Testis (tissue), 2 donors: ENCODE results near the gene DAZL.

Experiments
- POLR2A ChIP-seq: fragments of 450-650 bp; IDR thresholded peaks from one replicate; pipeline ENCODE4 v1.6.1; 2017; ENCODE audit warnings: antibody characterized with exemption, mild to moderate bottlenecking, moderate library complexity
- TF ChIP-seq, protein P1 (sequence below), 3 experiments: fragments of 450-650 bp in 2 of 3; fragments of 200-600 bp in 1 of 3; sonication (generic) in 1 of 3; IDR thresholded peaks; one replicate each; pipeline ENCODE4 v1.5.1; 2016 to 2019; ENCODE audit warnings: antibody characterized with exemption in 3 of 3, mild to moderate bottlenecking in 2 of 3, moderate library complexity in 1 of 3

DNA sequence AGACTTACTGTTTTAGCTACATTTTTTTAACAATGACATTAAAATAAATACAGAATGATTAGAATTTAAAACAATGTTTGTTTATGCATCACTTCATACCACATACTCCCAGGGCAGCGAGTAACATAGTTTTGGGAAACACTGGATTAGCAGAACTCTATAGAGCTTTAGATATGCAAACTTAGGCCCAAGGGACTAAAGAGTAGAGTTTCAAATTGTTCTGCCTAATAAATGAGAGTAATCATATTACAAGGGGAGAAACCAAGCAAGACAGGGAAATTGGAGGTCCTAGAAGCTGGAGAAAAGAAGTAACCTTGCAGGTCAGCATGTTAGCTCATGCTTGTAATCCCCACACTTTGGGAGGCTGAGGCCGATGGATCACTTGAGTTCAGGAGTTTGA, 3.6 kb upstream of the DAZL start:
- TF ChIP-seq, protein P1, sequence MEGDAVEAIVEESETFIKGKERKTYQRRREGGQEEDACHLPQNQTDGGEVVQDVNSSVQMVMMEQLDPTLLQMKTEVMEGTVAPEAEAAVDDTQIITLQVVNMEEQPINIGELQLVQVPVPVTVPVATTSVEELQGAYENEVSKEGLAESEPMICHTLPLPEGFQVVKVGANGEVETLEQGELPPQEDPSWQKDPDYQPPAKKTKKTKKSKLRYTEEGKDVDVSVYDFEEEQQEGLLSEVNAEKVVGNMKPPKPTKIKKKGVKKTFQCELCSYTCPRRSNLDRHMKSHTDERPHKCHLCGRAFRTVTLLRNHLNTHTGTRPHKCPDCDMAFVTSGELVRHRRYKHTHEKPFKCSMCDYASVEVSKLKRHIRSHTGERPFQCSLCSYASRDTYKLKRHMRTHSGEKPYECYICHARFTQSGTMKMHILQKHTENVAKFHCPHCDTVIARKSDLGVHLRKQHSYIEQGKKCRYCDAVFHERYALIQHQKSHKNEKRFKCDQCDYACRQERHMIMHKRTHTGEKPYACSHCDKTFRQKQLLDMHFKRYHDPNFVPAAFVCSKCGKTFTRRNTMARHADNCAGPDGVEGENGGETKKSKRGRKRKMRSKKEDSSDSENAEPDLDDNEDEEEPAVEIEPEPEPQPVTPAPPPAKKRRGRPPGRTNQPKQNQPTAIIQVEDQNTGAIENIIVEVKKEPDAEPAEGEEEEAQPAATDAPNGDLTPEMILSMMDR (IDR thresholded peaks at IDR 0.05): no peak
- no peak for TF ChIP-seq POLR2A
